HUES6 (cell line): Measurements from ENCODE around the gene RPL32.
"Not testable (repeated sequence)": the region's sequence is repeated elsewhere in the genome, so short reads cannot be mapped to it uniquely, and the experiment has no call there.

Experiments used
- H3K27ac ChIP-seq: 2 replicates; pipeline ENCODE4 v1.7.0; 2013; ENCODE audit warnings: low read depth, mild to moderate bottlenecking, low read length, inconsistent platforms
- H3K27me3 ChIP-seq: 2 replicates; pipeline ENCODE4 v1.6.1; 2013; ENCODE audit warnings: low read length; ENCODE audit not compliant: control insufficient read depth, insufficient read depth
- H3K36me3 ChIP-seq: 2 replicates; pipeline ENCODE4 v1.6.1; 2013; ENCODE audit warnings: low read length; ENCODE audit not compliant: control insufficient read depth, insufficient read depth
- H3K4me1 ChIP-seq: 2 replicates; pipeline ENCODE4 v1.6.1; 2013; ENCODE audit warnings: low read length; ENCODE audit not compliant: control insufficient read depth, insufficient read depth
- H3K4me3 ChIP-seq: 2 replicates; pipeline ENCODE4 v1.5.1; 2013; ENCODE audit warnings: low read depth, low read length
- H3K9ac ChIP-seq: one replicate; pipeline ENCODE4 v1.6.1; 2013; ENCODE audit warnings: mild to moderate bottlenecking, low read length
- H3K9me3 ChIP-seq: 2 replicates; pipeline ENCODE4 v1.6.1; 2013; ENCODE audit warnings: low read depth, low read length; ENCODE audit not compliant: control insufficient read depth, insufficient read depth

The RPL32 gene

GRCh38 chr3:12787346-12787745 is 54.0 kb downstream of the RPL32 start:
- not testable (repeated sequence) for H3K4me1 ChIP-seq, H3K9me3 ChIP-seq, H3K36me3 ChIP-seq, H3K4me3 ChIP-seq, H3K9ac ChIP-seq, H3K27ac ChIP-seq, H3K27me3 ChIP-seq

- Histone ChIP-seq H3K4me3 (no peak overlapping the region), H3K4me1 (peaks cover 11% of the 10 kb centered on the region; the same call in 1 of the 2 replicates), H3K27me3 (no peaks in the 10 kb centered on the region)
Observed at GRCh38 chr3:12785096-12785495, 56.3 kb downstream of the RPL32 start.

More at GRCh38 chr3:12785096-12785495, 56.3 kb downstream of the RPL32 start:
- Histone ChIP-seq H3K9ac (no peak overlapping the region), H3K36me3 (no peaks in the 10 kb centered on the region), H3K9me3 (no peaks in the 10 kb centered on the region), H3K27ac (no peak overlapping the region)
